AG09319 (cell line): Measurements from ENCODE around the gene FBXW5.

Experiments
- DNase-seq: peaks from one replicate; pipeline ENCODE4 v3.0.0-alpha.2; 2010; ENCODE audit warnings: low read depth; ENCODE audit errors: extremely low read depth
- CTCF ChIP-seq: IDR thresholded peaks from 2 replicates; pipeline ENCODE4 v1.5.1; 2011; ENCODE audit warnings: low read depth, mild to moderate bottlenecking, inconsistent platforms, low read length, moderate library complexity

Gene FBXW5

GRCh38 chr9:136903041-136903554 is 41.4 kb downstream of the FBXW5 start:
- DNase-seq = no peak

DNA sequence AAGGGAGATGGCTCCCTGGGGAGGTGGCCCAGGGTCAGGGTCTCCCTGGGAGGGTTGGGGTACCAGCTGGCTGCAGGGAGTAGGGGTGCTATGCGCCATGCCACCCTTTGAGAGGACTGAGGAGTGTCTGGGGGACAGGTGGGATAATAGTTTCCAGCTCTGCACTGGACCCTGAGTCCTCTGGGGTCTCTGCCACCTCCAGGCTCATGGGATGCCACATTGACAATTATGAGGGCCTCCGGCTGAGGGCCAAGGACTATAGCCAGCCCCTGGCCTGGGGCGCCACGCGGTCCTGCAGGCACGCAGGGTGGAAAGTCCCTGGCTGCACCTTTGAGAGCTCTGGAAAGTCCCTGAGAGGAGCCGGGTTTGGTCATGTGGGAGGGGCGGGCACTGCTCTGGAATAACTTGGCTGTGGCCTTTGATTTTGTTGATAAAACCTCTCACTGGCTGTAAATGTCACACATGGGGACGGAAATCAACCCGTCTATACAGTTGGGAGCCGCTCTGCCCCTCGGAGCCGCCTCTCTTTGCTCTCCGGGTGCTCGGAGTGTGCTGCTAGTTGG is 42.2 kb downstream of the FBXW5 start:
- peak; percentile 54 for DNase-seq

More at GRCh38 chr9:136903041-136903554, 41.4 kb downstream of the FBXW5 start:
- no peak for TF ChIP-seq CTCF

DNA sequence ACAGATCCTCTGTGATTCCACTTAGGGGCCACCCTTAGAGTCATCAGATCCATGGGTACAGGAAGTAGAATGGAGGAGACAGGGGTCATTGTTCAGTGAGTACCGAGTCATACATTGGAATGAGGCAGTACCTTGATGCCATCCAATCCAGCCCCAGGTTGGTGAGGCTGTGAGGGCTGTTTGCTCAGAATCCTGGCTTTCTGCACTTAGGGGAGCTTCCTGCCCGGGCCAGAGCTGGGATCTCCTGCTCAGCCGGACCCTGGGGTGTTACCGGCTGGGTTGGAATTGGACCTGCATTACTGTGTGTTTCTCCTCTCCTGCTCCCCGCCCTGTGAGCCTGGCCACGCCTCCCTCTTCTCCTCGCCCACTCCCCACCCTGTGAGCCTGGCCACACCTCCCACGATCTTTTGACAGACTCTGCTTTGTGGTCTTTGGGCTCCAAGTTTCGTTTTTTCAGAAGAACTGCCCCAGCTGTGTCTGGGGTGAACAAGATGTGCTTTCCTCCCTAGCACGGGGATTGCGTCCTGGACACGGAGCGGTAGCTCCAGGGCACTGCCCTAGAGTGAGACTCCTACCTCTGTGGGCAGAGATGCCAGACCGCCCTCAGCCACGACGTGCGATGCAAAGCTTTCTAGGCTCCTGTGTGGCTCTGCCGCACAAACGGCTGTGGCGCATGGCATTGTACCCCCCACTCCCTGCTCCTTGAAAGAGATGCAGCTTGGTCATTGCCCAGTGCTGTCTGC is 42.9 kb downstream of the FBXW5 start:
- DNase-seq = peak; percentile 1
- no peak for TF ChIP-seq CTCF

More for the DNA sequence above, 42.2 kb downstream of the FBXW5 start:
- no peak for TF ChIP-seq CTCF

DNA sequence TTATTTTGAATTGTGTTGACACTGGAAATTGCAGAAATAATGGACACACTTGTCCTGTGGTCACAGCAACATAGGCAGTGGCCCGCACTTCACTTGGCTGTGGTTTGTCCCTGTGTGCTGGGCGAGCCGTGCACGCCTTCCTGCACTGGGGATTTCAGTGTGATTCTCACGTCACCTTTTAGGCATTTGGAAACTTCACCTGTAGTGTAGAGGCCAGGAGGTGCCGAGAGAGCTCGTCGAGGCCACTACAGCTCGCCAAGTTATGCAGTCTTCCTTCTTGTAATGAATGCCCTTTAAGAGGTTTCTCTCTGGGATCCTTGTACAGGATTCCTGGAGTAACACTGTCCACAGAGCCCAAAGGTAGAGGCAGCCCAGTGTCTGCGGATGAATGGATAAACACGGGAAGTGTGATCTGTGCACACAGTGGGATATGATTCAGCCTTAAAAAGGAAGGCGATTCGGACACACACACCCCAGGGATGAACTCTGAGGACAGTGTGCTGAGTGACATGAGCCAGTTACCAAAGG is 43.5 kb downstream of the FBXW5 start:
- TF ChIP-seq CTCF = no peak
- no peak for DNase-seq

- TF ChIP-seq CTCF = no peak
Observed at GRCh38 chr9:136900556-136900955, 44.0 kb downstream of the FBXW5 start.

GRCh38 chr9:136899196-136899595 is 45.3 kb downstream of the FBXW5 start:
- no peak for DNase-seq
- no peak for TF ChIP-seq CTCF

More at GRCh38 chr9:136900556-136900955, 44.0 kb downstream of the FBXW5 start:
- no peak for DNase-seq
